NCI-H1105 (cell line): Measurements from ENCODE around the gene RAB21.
"Not testable (repeated sequence)": the region's sequence is repeated elsewhere in the genome, so short reads cannot be mapped to it uniquely, and the experiment has no call there.

Experiments used
- DNase-seq: peaks from one replicate; lab custom pipeline; 2025; lab: John Stamatoyannopoulos, UW

Gene RAB21

DNA sequence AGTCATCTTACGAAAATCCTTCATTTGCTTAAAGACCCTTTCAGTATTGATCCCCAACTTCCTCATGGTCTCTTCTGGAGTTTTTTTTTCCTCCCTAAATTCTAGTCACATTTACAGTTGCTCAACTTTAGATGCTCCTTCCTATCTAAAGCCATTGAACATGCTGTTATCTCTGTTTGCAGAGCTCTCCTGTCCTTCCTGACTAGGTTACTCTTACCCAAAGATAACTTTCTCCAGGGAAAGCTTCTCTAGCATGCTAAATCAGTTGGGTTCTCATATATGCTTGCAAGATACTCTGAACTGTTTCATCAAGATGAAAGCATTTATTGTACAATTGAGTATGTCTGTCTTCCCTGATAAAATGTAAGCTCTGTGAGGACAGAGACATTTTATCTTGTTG, 1.8 kb upstream of the RAB21 start:
- no peak for DNase-seq

DNA sequence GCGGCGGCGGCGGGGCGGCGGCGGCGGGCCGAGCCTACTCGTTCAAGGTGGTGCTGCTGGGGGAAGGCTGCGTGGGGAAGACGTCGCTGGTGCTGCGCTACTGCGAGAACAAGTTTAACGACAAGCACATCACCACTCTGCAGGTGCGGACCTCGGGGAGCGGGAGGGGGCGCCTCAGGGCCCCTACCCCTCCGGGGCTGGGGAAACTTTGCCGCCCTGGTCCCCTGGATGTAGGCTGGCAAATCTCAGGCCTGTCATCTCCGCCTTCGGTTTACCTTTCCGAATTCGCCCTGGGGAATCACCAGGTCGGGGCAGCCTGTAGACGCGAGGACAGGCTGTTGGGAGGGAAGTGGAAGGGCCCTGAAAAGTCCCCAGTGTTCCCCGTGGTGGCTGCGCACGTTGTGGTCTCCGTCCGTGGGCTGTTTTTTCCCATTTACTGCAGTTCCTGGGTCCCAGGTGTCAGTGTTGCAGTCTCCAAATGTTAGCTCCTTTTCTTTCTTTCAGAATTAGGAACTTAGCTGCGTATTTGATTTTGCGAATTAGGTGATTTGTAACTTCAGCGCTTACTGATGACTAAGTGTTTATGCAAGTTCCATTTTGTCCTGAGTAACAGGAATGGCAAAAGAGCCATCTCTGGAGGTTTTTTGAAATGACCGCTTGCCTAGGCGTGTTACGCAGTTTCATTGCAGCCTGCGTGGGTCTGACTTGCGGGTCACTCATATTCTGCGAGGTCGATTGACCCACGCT, 656 bp downstream of the RAB21 start:
- DNase-seq: no peak

DNA sequence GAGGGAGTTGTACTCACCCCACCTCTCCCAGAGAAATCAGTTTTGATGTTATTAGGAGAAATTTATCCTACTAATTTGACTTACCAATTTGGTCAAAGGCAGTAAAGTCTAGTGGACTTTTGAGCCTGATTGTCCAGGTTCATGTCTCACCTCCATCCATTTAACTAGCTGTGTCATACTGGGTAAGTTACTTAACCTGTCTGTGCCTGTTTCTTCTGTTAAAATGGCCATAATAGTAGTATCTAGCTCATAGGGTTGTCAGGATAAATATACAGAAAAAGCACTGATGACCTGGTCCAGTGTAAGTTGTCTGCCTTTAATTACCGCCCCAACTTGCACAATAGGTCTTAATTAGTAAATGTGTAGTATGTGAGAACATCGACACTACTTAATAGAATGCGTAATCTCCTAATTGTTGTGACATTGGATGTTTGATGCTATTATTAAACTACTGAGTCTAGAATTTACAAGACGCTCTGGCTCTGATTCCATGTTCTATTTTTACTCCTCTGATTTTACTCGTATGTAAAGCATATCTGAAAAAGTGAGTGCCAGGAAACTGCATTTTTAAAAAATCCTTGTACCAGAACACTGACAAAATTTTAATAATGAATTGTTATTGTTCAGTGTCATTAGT, 1.5 kb downstream of the RAB21 start:
- no peak for DNase-seq

DNA sequence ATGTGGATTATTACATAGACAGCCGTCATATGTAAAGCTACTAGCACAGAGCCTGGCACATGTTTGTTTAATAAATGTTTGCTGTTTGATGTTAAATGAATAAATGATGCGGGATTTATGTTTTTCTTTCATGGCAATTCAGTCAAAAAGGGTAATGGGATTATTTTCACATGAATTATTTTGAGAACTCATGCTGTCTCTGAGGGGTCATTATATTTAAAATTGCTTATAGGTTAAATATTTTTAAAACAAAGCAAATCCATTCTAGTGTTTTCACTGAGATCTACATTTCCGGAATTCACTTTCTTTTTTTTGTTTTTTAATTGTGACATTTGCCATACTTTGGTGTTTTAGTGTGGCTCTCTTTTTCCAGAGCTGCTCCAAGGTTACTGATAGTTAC, 5.3 kb downstream of the RAB21 start:
- DNase-seq: no peak

DNA sequence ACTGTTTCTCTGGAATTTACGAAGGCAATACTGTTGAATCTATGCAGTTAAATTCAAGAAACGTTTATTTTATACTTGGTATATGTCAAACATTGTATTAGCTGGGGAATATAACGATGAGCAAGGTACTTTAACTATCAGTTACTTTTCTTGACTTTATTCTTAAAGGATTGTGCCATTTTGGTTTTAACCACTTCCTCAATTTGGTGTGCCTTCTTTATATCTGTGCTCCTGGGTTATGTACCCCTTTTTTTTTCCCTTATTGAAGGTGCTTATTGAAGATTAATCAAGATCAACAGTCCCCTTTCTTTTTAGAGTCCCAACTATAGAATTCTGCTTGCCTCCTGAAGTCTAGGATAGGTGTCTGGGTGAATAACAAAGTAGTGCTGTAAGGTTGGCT, 5.8 kb downstream of the RAB21 start:
- DNase-seq: no peak

DNA sequence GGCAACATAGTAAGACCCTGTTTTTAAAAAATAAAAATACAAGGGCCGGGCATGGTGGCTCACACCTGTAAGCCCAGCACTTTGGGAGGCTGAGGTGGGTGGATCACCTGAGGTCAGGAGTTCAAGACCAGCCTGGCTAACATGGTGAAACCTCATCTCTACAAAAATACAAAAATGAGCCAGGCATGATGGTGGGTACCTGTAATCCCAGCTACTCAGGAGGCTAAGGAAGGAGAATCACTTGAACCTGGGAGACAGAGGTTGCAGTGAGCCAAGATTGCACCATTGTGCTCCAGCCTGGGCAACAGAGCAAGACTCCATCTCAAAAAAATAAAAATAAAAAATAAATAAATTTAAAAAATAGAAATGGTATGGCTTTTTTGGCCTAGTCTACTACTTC, 6.7 kb downstream of the RAB21 start:
- not testable (repeated sequence) for DNase-seq

DNA sequence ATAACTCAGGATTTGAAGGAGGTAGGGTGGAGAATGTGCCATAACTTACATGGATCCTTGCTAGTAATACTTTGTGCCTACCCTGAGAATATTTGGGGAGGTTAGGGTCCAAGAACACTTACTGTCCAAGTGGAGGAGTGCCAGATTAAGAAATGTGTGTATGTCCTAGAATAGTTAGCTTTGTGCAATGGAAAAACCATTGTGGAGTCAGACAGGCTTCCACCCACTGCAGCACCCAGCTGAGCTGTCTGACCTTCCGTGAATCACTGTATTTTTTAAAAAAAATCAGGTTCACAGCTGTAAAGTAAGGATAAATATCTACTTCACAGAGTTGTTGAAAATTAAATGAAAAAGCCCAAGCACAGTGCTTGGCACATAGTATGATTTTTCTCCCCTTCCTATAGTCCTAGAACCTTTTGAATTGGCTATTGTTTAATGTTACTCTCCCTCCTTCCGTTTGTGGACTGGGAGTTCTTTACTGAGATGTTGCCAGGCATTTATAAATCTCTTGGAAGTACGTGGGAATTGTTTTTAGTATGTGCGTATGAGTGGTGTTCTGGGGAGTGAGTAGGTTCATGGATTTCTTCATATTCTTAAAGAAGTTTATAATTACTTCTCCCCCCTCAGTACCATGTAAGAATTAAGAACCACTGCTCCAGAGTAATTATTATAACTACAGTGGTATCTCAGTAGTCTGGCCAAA, 9.2 kb downstream of the RAB21 start:
- DNase-seq: no peak

DNA sequence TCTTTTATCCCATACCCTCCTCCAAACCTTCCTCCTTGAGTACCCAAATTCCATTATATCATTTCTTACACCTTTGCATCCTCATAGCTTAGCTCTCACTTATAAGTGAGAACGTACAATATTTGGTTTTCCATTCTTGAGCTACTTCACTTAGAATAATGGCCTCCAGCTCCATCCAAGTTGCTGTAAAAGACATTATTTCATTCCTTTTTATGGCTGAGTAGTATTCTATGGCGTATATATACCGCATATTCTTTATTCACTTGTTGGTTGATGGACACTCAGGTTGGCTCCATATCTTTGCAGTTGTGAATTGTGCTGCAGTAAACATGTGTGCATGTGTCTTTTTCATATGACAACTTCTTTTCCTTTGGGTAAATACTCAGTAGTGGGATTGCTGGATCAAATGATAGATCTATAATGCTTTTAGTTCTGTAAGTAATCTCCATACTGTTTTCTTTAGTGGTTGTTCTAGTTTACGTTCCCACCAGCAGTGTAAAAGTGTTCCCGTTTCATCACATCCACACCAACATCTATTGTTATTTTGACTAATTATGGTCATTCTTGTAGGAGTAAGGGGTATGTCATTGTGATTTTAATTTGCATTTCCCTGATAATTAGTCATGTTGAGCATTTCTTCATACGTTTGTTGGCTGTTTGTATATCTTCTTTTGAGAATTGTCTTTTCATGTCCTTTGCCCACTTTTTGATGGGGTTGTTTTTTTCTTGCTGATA, 10.1 kb downstream of the RAB21 start:
- no peak for DNase-seq

DNA sequence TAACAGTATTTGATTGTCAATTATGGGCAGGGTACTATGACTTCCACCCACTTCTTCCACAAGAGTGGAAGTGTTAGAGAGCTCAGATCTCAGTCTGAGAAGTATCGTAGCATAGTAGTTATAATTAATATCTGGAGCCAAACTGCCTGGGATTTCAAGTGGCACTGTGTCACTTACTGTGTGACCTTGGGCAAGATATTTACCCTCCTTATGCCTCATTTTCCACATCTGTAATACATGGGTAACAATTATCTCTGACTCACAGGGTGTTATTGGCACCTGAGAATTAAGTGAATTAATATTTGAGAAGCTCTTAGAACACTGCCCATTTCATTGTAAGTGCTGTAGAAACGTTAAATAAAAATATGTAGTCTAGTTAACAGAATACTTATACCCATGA, 11.5 kb downstream of the RAB21 start:
- no peak for DNase-seq

DNA sequence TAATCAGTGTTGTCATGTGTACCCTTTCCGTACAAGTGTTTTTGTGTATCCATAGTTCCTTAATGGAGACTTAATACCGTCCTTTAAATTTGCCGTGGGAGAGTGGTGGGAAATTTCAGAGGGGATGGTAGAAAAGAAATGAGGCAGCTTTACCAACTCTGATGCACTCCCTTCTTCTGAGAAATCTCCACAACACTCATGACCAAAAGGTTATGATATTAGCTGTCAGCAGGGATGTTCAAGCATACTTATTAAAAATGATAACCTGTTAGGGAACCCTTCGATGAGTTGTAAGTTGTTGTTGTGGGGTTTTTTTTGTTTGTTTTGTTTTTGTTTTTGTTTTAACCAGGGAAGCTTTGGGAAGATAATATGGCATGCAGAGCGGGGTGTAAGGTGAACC, 12.5 kb downstream of the RAB21 start:
- no peak for DNase-seq

DNA sequence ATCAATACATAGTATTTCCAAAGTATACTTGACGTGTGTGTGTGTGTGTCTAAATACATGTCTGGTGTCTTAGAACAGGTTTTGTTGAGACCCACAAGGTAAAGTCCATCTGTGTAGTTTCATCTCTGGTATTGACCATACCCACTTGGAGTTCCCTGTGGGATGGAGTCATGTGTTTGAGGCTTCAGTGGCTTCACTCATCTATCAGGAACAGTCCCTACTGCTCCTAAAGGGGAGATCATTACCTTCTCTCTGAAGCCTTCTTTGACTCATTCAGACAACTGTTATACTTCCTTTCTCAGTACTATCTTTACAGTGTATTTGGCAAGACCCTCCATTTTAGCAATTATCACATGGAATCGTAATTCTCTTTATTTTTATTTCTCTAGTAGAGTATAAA, 14.2 kb downstream of the RAB21 start:
- no peak for DNase-seq

DNA sequence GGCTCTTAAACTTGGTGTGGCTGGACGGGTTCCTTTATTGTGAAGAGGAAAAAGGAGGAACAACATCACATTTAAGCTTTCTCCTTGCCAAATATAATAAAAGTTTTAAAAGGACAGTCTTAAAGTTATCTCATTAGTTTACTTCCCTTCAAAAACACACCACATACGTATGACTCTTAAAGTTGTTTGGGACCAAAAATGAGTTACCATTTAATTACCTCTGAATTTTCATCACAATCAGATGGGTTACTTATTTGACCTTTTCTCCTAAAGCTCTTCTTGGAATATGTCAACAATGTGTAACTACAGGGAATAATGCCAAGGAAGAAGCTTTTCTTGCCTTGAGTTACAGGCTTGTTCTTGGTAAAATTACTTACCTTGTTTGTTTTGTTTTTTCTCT, 16.4 kb downstream of the RAB21 start:
- no peak for DNase-seq

DNA sequence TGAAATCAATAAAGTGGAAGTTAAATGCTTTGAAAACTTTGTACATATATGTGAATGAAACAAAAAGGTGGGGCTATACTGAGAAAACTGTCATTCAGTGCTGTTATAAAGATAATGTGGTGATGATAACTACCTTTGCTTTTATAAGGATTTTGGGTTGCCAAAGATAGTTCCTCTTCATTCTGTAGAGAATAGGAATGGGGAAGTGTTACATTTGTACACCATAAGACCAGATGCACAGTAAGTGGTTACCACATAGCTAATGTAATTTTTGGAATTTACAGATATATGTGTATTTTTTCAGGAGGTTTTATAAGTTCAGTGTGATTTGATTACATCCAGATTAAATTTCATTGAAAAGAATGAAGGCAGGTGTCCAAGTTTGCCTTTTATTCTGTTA, 18.1 kb downstream of the RAB21 start:
- DNase-seq: no peak

DNA sequence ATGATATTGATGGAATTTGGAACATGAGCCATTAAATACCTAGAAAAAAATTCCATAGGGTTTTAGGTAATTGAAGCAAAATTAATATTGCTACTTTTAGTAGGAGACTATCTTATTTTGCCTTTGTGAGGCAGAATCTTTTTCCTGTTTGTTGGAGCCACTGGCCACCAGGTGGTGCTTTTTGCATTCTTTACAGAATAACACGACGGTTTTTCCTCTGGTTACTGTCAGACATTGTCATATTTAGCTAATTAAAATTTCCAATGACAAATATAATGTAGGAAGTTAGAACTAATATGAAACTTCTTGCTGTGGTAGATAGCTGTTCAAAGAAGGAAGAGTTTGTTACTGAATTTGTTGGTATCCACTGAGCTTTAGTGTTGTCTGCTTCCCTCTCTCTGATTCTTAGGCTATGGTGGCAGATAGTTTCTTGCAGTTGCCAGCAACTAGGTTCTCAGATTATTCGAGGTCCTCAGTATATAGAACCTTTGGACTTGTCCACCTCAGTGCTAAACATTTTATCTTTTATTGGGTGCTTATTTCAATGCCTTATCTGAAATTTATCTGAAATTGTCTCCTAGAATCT, 25.7 kb downstream of the RAB21 start:
- DNase-seq: no peak

DNA sequence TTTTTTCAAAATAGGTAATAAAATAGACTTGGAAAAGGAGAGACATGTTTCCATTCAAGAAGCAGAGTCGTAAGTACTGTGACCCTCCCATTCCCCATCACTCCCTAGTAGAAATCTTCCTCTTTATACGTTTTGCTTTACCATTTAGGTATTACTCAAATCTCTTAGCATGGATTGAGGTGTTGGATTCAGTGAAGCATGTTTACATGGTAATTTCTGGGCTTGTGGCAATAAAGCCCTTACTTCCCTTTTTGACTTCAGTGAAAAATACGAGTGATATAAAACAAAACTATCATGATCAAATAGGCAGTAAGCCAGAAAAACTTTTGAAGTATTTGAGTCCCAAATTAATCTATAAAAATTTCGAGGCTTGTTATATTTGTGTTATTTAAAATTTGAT, 27.4 kb downstream of the RAB21 start:
- no peak for DNase-seq

DNA sequence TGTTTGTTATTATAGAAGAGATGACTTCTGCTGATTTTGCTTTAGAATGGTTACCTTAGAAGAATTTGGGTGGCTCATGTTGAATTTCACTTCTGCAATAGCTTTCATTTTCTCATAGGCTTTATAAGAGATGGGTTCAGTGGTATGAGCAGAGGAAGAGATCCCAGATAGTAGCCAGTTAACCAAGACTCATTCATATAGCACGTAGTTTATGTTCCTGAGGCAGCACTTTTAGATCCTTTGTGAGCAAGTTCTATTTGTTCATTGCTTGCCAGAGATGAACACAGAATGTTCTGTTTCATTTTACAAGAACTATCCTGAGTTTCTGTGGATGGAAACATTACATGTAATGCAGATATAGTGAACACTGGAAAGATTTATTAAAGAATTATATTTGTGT, 32.2 kb downstream of the RAB21 start:
- DNase-seq: no peak

DNA sequence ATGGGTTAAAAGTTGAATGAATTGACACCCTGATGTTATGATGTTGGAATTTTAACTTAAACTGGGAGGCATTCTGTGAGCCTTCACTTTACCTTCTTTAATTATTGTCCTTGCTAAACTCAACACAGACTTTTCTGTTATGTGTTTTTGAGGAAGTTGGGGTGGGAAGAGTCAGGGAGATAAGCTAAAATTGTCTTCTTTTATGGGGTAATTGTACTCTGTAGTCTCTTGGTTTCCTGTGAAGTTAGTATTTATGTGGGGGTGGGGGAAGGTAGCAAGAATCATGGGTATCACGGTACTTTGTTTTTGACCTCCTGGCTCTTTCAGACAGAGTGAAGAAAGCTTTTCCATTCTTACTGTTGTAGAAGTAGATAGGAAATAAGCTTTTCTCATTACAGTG, 32.9 kb downstream of the RAB21 start:
- DNase-seq: no peak

DNA sequence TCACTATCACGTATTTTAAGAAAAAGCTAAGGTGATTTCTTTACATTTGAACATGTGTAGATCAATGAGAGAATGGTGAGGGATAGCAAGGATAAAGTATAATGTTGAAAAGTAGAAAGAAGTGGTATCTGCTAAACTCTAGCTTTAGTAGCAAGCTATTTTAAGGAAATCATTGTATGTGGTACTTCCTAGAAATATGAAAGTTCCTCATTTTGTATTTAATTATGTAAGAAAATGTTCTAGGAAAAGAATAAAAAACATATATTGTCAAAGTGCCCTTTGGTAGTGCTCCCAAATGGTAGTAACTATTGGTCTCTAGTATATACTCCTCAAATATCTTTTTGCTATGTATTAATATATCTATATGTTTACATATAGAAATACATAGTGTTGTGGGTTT, 35.7 kb downstream of the RAB21 start:
- no peak for DNase-seq

DNA sequence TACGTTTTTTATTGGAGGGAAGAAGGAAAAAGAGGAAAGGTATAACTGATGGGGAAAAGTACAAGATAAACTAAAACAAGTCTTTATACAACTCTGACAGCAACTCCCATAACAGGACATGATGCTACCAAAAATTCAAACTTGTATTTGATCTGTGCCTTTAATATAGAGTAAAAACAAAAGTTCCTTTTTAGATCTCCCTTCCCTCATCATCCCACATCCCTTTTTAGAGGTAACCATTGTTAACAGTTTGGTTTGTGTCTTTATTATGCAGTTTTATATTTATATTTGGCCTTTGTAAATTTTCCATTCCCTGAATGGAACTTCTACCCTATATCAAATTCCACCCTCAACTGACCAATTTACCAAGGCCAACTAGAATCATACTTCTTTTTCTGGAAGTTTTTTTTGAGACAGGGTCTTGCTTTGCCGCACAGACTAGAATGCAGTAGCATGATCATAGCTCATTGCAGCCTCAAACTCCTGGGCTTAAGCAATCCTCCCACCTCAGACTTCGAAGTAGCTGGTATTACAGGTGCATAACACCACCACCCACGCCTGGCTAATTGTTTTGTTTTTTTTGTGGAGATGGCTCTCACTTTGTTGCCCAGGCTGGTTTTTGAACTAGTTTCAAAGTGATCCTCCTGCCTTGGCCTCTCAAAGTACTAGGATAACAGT, 36.9 kb downstream of the RAB21 start:
- no peak for DNase-seq

DNA sequence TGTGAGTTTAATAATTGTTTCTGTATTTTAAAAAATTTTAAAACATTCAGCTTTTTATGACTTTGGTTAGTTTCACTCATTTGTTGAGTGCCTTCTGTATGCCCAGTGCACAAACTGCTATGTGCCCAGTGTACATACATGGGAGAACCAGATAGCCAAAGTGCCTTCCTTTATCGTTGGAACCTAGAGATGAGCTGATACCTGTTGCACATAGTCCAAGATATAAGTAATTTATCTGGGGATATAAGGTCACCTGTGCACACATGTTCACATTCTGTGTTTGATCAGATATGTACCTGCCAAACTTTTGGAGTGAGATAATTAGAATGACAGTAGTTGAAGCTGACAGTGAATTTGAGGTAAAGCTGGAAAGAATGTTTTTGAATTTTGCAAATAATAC, 37.9 kb downstream of the RAB21 start:
- DNase-seq: no peak

DNA sequence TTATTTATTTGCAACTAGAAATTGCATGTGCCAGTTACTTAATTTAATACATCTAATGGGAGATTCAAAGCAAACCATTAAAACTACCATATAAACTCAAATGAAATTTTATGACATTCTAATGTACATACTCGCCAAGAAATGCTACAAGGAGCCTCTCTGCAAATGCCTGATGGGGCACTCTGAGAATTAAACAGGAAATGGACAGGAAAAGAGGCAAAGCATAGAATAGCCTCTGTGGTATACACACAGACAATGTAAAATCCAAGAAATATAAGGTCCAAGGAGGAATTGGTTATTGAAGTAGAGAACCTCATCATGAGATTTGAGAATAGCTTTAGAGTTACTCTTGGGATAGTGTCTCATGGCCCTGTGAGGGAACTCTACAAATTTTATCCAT, 41.2 kb downstream of the RAB21 start:
- no peak for DNase-seq

DNA sequence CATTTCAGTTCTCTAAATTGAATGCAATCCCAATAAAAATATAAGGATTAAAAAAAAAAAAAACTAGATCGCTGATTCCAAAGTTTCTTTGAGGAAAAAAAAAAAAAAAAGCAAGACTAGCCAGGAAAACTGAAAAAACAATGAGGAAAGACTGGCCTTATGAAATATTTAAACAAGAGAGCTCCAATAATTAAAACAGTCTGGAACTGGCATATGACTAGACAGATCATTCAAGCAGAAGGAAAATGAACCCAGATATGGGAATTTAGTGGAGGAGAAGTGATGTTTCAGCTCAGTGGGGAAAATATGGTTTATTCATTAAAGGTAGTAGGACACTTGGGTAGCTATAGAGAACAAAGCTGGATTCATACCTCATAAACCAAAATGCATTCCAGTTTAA, 42.9 kb downstream of the RAB21 start:
- DNase-seq: no peak
